ENCODE data around the gene SOCS3.

DNA sequence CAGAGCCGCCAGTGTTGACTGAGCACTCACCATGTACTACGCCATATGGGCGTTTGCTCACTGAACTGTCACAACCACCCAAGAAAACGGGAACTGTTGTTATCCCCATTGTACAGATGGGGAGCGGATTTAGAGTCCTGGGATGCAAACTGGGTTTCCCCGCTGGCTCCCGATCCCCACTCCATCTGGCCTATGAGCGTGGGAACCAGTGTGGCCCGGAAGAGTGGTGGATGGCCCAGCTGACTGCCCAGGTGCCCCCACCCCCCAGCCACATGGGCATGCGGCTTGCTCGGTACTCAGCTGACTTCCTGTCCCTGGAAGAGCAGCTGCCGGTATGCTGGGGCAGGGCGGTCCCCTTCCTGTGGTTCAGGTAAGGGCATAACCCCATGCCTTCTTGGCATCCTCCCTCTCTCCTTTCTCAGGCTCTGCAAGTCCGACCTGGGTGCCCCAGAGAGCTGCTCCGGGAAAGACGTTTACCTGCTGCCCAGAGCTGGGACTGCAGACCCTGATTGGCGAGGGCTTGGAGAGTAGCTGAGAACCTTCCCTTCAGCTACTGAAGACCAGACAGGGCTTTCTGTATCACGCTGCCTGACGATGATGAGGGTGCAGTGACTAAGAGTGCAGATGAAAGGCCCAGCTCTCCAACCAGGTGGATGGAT is 16.2 kb downstream of the SOCS3 start:
- no peak for TF ChIP-seq ARNT (IDR thresholded peaks at IDR 0.05)
- no peak for TF ChIP-seq TARDBP (IDR thresholded peaks at IDR 0.05)
- TF ChIP-seq ELF4 (IDR thresholded peaks at IDR 0.05) = no peak
- TF ChIP-seq HDGF (IDR thresholded peaks at IDR 0.05; ENCODE audit: borderline replicate concordance) = no peak
- TF ChIP-seq L3MBTL2 (conservative IDR thresholded peaks at IDR 0.05) = no peak
- TF ChIP-seq SP1 (IDR thresholded peaks at IDR 0.05) = no peak
- no peak for TF ChIP-seq FOXK2 (IDR thresholded peaks at IDR 0.05)
- TF ChIP-seq CTBP1 (IDR thresholded peaks at IDR 0.05; ENCODE audit: borderline replicate concordance) = no peak
- no peak for TF ChIP-seq NFRKB (IDR thresholded peaks at IDR 0.05)
